PC-9 (cell line): ENCODE data around the gene TSPOAP1.

Experiments used
- EZH2 ChIP-seq: fragments of 200-600 bp; sonication (generic); IDR thresholded peaks from 2 replicates; pipeline ENCODE4 v1.8.0; 2017; ENCODE audit warnings: antibody characterized with exemption, low read depth
- TF ChIP-seq, protein P1 (sequence below): fragments of 200-600 bp; sonication (generic); conservative IDR thresholded peaks from 2 replicates; pipeline ENCODE4 v1.6.1; 2017; ENCODE audit warnings: mixed run types, antibody characterized with exemption, mild to moderate bottlenecking, moderate library complexity

DNA sequence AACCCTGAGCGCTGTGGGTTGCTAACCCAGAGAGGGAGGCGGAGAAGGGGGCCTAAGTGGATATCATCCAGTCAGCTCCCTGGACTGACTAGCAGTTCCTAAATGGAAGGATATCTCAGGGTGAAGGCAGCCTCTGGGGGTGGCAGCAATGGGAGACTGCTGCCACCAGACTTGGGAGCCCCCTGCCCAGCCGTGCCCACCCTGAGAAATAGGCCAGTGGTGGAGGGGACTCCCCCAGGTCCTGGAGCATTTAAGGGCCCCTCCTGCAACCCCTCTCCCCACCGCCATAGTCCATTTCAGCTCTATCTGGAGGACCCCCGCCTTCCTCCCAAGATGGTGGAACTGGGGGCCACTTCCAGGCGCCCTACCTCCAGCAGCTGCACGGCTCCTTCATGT lies 8.4 kb downstream of the TSPOAP1 start:
- no peak for TF ChIP-seq EZH2
- TF ChIP-seq, protein P1, sequence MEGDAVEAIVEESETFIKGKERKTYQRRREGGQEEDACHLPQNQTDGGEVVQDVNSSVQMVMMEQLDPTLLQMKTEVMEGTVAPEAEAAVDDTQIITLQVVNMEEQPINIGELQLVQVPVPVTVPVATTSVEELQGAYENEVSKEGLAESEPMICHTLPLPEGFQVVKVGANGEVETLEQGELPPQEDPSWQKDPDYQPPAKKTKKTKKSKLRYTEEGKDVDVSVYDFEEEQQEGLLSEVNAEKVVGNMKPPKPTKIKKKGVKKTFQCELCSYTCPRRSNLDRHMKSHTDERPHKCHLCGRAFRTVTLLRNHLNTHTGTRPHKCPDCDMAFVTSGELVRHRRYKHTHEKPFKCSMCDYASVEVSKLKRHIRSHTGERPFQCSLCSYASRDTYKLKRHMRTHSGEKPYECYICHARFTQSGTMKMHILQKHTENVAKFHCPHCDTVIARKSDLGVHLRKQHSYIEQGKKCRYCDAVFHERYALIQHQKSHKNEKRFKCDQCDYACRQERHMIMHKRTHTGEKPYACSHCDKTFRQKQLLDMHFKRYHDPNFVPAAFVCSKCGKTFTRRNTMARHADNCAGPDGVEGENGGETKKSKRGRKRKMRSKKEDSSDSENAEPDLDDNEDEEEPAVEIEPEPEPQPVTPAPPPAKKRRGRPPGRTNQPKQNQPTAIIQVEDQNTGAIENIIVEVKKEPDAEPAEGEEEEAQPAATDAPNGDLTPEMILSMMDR: no peak
